NCI-H187 treated with DMSO at 0.1 percent for 48 hours (cell line): ENCODE results near the gene UBE2D2.

Experiments
- DNase-seq: peaks from one replicate; lab custom pipeline; 2025; lab: John Stamatoyannopoulos, UW

The UBE2D2 gene

DNA sequence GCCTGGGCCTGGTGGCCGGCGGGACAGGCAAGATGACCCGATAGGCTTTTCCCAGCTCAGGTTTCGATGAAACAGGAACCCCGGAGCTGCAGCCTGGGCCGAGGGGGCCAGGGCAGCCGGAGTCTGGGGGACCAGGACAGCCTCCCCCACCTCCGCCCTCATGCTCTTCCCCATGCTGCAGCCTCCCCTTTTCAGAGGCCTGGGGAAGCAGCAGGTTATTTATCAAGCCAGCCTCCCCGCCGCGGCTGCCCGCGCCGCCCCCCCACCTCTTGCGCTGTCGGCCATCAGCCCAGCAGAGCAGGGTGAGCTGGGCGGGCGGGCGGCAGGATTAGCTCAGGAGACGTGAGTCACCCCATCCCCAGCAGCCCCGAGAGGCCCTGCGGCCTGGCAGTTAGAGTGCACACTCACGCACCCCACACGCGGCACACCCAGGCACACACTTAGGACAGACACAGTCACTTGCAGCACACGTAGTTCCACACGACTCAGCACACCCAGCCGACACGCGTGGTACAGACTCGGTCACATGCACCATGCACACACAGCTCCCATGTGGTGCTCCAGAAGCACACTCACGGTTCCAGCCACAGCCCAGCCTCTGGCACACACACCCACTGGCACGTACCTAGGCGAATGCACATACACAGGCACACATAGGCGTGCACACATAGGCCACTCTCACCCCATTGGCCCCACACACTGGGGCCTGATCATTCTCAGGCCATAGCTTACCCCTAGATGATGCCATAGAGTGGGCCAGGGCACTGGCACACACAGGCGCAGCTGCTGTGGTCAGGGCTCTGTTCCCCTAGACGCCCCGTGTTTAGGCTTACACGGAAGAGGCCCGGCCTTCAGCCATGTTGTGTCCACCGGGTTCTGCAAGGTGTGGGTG, 100.0 kb downstream of the UBE2D2 start:
- DNase-seq: no peak

DNA sequence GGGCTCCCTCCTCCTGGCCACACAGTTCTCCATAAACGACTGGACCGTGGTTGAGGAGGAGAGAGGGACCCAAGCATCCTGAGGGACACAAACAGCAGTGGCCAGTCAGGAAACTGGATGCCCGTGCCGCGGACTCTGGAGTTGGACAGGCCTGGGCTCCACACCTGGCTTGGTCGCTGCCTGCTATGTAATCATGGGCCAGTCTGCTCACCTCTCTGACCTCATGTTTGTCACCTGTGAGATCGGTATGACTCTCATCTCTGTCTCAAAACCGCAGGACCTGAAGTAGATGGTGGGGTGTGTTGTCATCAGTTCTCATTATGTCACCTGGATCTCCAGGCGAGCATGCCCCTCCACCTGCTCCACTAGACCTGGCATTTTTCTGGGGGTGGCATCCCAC, 101.5 kb downstream of the UBE2D2 start:
- no peak for DNase-seq

DNA sequence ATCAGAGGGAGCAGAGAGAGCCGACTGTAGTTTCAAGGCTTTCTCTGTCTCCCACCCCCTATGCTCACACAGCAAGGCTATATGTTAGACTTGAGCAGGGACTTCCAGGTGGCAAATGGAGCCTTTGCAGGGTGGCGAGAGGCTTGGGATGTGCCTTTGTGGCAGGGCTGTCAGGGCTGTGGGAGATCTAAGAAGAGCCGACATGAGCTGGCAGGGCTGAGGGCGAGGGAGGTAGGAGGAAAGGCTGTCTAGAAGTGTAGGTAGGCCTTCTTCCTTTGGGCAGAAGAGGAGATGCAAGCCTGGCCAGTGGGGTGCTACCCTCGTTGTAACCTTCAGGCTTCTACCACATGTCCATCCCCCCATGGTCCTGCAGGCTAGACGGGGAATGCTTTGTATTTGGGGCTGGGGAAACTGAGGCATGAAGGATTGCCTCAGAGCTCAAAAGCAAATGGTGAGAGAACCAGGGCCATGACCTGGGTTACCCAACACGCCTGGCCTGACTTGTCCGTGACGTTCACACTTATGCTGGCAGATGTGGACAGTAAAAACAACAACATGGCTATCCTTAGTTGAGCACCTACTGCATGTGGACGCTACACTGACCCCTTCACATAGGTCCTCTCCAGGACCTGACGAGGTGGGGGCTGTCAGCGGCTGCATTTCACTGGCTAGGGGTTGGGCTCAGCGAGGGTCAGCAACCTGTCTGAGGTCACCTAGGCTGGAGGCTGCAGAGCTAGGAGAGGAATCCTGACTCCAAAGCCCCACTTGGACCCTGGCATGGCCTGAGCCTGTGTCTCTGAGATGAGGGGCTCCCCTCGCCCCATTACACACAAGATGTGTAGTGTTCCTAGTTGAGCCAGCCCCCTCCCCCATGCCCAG, 102.3 kb downstream of the UBE2D2 start:
- DNase-seq: no peak

- DNase-seq: no peak
Observed at GRCh38 chr5:139664086-139664693, 103.1 kb downstream of the UBE2D2 start.

- DNase-seq: no peak
Observed at GRCh38 chr5:139664727-139665351, 103.7 kb downstream of the UBE2D2 start.

- DNase-seq: no peak
Observed at GRCh38 chr5:139665626-139666025, 104.5 kb downstream of the UBE2D2 start.

GRCh38 chr5:139666551-139666950, 105.4 kb downstream of the UBE2D2 start:
- no peak for DNase-seq

DNA sequence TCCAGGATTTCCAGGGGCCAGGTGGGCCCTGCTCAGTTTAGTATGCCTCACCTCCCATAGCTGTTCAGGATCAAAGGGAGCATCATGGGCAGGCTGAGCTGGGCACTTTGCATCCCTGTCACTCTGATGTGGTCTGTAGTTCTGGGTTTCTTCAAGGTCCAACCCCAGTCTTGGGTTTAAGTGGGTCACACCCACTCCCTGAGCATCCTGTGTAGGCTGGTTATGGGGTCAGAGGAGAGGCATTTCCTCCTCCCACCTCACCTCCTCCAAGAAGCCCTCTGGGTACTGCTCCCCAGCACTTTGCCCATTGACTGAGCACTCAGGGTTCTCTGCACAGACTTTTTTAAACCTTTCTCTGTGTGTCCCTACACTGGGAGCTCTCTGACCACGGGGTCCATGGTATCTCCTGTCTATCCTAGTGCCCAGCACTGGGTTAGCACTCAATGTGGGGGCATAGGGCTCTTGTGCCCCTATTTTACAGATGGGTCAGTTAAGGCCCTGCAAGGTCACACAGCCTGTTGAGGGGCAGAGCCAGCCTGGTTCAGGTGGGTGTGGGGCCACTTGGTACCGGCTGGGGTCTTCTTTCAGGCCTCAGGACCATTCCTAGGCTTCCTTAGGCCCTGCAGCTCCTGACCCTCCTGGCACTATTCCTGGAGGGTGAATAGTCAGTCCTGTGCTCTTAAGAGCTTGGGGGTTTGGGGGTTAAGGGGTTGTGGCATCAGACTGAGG, 106.0 kb downstream of the UBE2D2 start:
- DNase-seq: no peak

DNA sequence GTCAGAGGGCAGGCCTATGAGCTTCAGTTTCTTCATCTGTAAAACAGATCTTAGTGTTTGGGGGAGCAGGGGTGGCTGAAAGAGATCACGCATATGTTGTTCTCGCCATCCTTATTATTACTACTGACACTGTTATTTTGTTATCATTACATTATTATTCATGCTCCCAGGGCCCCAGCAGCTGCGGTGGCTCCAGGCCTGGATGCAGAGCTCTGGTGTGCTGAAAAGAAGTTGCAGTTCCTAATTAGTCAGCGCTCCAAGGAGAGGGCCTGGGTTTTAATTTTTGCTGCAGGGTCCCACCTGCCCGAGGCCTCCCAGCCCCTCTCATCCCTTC, 106.6 kb downstream of the UBE2D2 start:
- no peak for DNase-seq

DNA sequence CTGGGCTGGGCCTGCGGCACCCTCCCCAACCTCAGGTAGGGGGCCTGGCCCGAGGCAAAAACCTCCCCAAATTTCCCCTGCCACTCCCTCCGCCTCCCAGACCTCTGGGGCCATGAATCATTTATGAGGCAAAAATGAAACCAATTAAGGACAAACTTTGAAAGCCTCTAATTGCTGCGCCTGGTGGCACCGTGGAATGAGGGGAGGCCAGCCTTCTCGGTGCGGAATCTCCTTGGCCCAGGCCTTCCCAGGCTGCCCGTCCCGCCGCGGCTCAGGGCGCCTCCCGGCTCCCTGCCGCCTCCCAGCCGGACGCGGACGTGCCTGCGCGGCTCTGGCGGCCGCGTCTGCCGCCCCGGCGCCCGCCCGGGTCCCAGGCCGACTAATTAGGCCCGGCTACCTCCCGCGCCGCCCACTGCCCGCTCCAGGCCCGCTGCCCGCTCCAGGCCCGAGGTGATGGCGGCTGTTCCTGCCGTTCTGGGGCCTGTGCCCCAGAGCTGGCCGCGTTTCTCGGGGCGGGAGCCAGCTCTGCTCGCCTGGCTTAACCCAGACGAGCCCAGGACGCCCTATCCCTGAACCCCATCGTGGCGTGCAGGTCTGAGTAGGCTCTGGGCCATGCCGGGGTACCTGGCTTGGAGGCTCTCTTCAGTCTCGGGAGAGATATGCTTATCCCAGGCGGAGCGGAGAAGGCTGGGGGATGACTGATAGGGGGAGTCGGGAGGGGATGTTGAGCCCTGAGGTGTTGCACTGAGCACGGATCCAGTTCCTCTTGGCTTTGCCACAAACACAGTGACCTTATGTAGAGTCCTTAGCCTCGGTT, 107.1 kb downstream of the UBE2D2 start:
- no peak for DNase-seq

- DNase-seq: no peak
Observed at GRCh38 chr5:139668924-139669661, 108.0 kb downstream of the UBE2D2 start.

GRCh38 chr5:139669662-139670368, 108.7 kb downstream of the UBE2D2 start:
- no peak for DNase-seq

DNA sequence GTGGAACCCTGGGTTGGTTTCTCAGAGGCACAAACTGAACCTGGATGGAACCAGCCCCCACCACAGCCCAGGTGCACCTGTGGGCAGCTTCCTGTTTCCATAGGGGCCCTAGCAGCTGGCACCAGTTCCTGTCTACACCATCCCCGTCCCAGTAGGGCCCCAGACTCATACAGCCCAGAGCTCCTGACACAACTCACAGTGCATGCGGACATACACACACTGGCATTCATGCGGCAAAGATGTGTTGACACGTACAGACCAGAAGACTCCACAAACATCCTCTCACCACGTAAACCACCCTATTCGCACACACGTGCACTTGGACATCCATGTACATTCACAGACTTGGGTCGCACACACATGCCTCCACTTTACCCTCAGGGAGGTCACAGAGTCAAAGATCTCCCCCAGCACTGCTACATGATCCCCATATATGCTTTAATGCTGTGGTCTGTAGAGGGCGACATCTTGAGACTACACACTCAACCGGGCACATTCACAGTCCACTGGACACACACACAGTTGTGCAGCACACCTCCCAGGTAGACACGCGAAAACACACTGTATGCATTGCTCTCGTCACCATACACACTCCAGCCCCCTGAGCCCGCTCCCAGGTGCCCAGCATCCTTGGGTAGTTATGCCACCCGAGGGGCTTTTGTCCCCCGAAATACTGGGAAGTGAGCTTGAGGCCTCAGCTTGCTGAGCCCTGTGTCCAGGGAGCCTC, 109.4 kb downstream of the UBE2D2 start:
- DNase-seq: no peak

GRCh38 chr5:139671096-139671841, 110.1 kb downstream of the UBE2D2 start:
- no peak for DNase-seq

DNA sequence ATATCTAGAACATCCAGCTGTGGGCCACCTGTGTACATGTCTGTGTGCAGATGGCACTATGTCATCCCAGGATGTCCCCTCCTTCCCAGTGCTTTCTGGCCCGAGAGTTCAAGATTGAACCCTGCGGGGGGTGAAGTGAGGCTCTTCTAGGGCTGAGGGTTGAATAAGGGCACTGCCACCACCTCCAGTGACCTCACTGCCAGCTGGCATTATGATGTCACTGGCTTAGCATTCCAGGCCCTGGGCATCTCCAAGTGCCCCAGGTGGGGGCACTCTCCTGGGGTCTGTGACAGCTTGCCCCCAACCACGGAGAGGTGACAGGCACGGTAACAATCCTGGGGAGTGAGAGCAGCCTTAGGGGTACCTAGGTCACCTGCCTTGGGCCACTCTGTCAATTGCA, 114.1 kb downstream of the UBE2D2 start:
- DNase-seq: no peak

DNA sequence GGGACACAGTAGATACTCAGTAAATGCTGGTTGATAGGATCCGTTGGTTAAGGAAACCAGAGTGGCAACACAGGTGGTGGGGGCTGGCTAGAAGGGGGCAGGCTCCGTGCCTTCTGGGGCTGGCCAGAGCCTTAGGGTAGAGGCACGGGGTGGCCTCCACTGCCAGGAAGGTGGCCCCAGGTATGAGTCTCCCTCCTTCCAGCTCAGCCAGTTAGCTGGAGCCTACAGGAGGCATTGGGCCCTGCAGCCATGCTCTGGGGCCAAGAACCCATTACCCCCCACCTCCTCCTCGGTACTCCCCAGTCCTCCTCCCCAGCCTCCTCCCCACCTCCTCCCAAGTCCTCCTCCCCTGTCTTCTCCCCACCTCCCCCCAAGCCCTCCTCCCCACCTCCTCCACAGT, 114.7 kb downstream of the UBE2D2 start:
- DNase-seq: no peak

DNA sequence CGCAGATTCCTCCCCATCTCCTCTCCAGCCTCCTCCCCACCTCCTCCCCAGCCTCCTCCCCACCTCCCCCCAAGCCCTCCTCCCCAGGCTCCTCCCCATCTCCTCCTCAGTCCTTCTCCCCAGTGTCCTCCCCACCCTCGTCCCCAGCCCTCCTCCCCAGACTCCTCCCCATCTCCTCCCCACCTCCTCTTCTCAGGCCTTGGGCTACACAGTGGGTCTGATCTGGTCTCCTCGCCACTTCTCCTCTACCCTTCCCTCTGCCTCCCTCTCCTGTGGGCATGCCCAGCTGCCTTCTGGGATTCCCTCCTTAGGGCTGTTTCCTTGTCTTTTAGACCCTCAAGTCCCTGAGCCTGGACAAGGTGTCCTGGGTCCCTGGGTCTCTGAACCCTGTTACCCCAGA, 115.3 kb downstream of the UBE2D2 start:
- no peak for DNase-seq
